HepG2 (cell line): ENCODE results near the gene TMEM141. TPM values are rescaled to one million over a fixed set of nuclear protein-coding genes. Genes with fewer than 3 reads are reported as not detected.
A peak's percentile ranks its signal among the peaks of the same experiment; 100 is the strongest.

Experiments used
- AGO2 ChIP-seq: fragments of 200-400 bp; formaldehyde crosslinking; optimal IDR thresholded peaks from 2 replicates; pipeline ENCODE3; 2017; ENCODE audit warnings: mild to moderate bottlenecking, low read depth, low read length, moderate library complexity
- AKAP8 ChIP-seq: sonication (generic); formaldehyde crosslinking; IDR thresholded peaks from 2 replicates; pipeline ENCODE4 v1.5.1; 2020; ENCODE audit warnings: mild to moderate bottlenecking, missing genetic modification reagents
- ATF5 ChIP-seq: sonication (generic); formaldehyde crosslinking; IDR thresholded peaks from 2 replicates; pipeline ENCODE4 v1.4.0; 2020; ENCODE audit warnings: mild to moderate bottlenecking, low read depth, missing genetic modification reagents
- ATF7-NPFF ChIP-seq: sonication (generic); formaldehyde crosslinking; IDR thresholded peaks from 2 replicates; pipeline ENCODE4 v1.8.1; 2023; ENCODE audit warnings: mild to moderate bottlenecking, low read depth, missing genetic modification reagents, moderate library complexity
- CENPX ChIP-seq: sonication (generic); formaldehyde crosslinking; IDR thresholded peaks from 2 replicates; pipeline ENCODE4 v1.9.0; 2021; ENCODE audit warnings: mild to moderate bottlenecking, missing genetic modification reagents, moderate library complexity
- IRX3 ChIP-seq: sonication (generic); formaldehyde crosslinking; IDR thresholded peaks from 2 replicates; pipeline ENCODE4 v1.8.1; 2023; ENCODE audit warnings: mild to moderate bottlenecking, low read depth, missing genetic modification reagents, borderline replicate concordance
- ISL2 ChIP-seq: sonication (generic); formaldehyde crosslinking; IDR thresholded peaks from 2 replicates; pipeline ENCODE4 v1.5.0; 2020; ENCODE audit warnings: missing genetic modification reagents
- KLF11 ChIP-seq: IDR thresholded peaks from 2 replicates; pipeline ENCODE4 v1.6.1; 2016; ENCODE audit warnings: missing compliant biosample characterization
- NFE2 ChIP-seq: sonication (generic); formaldehyde crosslinking; IDR thresholded peaks from 2 replicates; pipeline ENCODE4 v1.4.0; 2020; ENCODE audit warnings: missing genetic modification reagents
- POGZ ChIP-seq: sonication (generic); formaldehyde crosslinking; IDR thresholded peaks from 2 replicates; pipeline ENCODE4 v1.4.0; 2020; ENCODE audit warnings: mild to moderate bottlenecking, missing genetic modification reagents
- SOX13 ChIP-seq, 3 experiments: fragments of 450-650 bp in 1 of 3; sonication (generic) in 1 of 3; formaldehyde crosslinking in 1 of 3; IDR thresholded peaks in 2 of 3; conservative IDR thresholded peaks in 1 of 3; 2 replicates each; pipeline versions ENCODE4 v1.5.0 to v1.6.1; 2016 to 2020; ENCODE audit warnings: antibody characterized with exemption in 1 of 3, mild to moderate bottlenecking in 1 of 3, missing compliant biosample characterization in 1 of 3, missing genetic modification reagents in 1 of 3, moderate library complexity in 1 of 3
- TBL1XR1 ChIP-seq: fragments of 150-350 bp; IDR thresholded peaks from 2 replicates; pipeline ENCODE4 v1.6.1; 2014; ENCODE audit warnings: borderline replicate concordance, low read length; ENCODE audit not compliant: partially characterized antibody
- ZMYM2 ChIP-seq: sonication (generic); formaldehyde crosslinking; IDR thresholded peaks from 2 replicates; pipeline ENCODE4 v1.8.0; 2022; ENCODE audit warnings: mild to moderate bottlenecking, missing genetic modification reagents
- ZMYM4 ChIP-seq: sonication (generic); formaldehyde crosslinking; IDR thresholded peaks from 2 replicates; pipeline ENCODE4 v1.8.1; 2023; ENCODE audit warnings: mild to moderate bottlenecking, missing genetic modification reagents
- ZNF337 ChIP-seq: sonication (generic); formaldehyde crosslinking; IDR thresholded peaks from 2 replicates; pipeline ENCODE4 v1.5.1; 2020; ENCODE audit warnings: missing genetic modification reagents, low read depth, mild to moderate bottlenecking, borderline replicate concordance
- ZNF501 ChIP-seq: sonication (generic); formaldehyde crosslinking; IDR thresholded peaks from 2 replicates; pipeline ENCODE4 v1.5.1; 2020; ENCODE audit warnings: mild to moderate bottlenecking, moderate library complexity, missing genetic modification reagents
- ZNF550 ChIP-seq: sonication (generic); formaldehyde crosslinking; IDR thresholded peaks from 2 replicates; pipeline ENCODE4 v1.4.0; 2020; ENCODE audit warnings: mild to moderate bottlenecking, missing genetic modification reagents, borderline replicate concordance
- ZNF572 ChIP-seq: sonication (generic); formaldehyde crosslinking; IDR thresholded peaks from 2 replicates; pipeline ENCODE4 v1.5.1; 2020; ENCODE audit warnings: mild to moderate bottlenecking, missing genetic modification reagents
- ZNF674 ChIP-seq: sonication (generic); formaldehyde crosslinking; IDR thresholded peaks from 2 replicates; pipeline ENCODE4 v1.5.0; 2020; ENCODE audit warnings: low read depth, mild to moderate bottlenecking, missing genetic modification reagents
- ZNF713 ChIP-seq: sonication (generic); formaldehyde crosslinking; IDR thresholded peaks from 2 replicates; pipeline ENCODE4 v1.4.0; 2020; ENCODE audit warnings: mild to moderate bottlenecking, missing genetic modification reagents
- ZNF75D ChIP-seq: sonication (generic); formaldehyde crosslinking; IDR thresholded peaks from 2 replicates; pipeline ENCODE4 v1.8.1; 2023; ENCODE audit warnings: missing genetic modification reagents, mild to moderate bottlenecking, borderline replicate concordance
- ZNF788 ChIP-seq: sonication (generic); formaldehyde crosslinking; IDR thresholded peaks from 2 replicates; pipeline ENCODE4 v1.5.0; 2020; ENCODE audit warnings: mild to moderate bottlenecking, missing genetic modification reagents, borderline replicate concordance
- polyA plus RNA-seq, 8 experiments: library from polyadenylated mRNA; depleted of rRNA in 3 of 8; stranded (reverse) in 7 of 8; unstranded in 1 of 8; fragments of >200 nt; fragmentation: Illumina TruSeq in 4 of 8; extraction: Trizol in 4 of 8; gene quantifications; 2 replicates each; pipeline versions ENCODE4 v1.2.1 to v1.2.3, GENCODE V29; 2011 to 2016; ENCODE audit warnings: low read depth in 4 of 8, missing spikeins in 1 of 8, mixed read lengths in 1 of 8; ENCODE audit not compliant: insufficient read depth in 1 of 8
- total RNA-seq, 5 experiments: library from RNA; depleted of rRNA; stranded (reverse); fragments of >200 nt; fragmentation: Illumina TruSeq; extraction: Trizol; gene quantifications; 2 replicates each; pipeline ENCODE4 v1.2.3, GENCODE V29; 2016; ENCODE audit warnings: low read depth in 1 of 5
- TF ChIP-seq, protein P1 (sequence below): sonication (generic); formaldehyde crosslinking; IDR thresholded peaks from 2 replicates; pipeline ENCODE4 v1.4.0; 2020; ENCODE audit warnings: mild to moderate bottlenecking, missing genetic modification reagents
- TF ChIP-seq, protein P2 (sequence below): IDR thresholded peaks from 2 replicates; pipeline ENCODE4 v1.6.1; 2016; ENCODE audit warnings: missing compliant biosample characterization, missing genetic modification reagents, borderline replicate concordance

Gene TMEM141
- total and polyA plus RNA-seq, 2 of the 13 experiments (the other 11 are each of a cell fraction or from before 2014, with no cell fraction given): 81.0 to 202 TPM

DNA sequence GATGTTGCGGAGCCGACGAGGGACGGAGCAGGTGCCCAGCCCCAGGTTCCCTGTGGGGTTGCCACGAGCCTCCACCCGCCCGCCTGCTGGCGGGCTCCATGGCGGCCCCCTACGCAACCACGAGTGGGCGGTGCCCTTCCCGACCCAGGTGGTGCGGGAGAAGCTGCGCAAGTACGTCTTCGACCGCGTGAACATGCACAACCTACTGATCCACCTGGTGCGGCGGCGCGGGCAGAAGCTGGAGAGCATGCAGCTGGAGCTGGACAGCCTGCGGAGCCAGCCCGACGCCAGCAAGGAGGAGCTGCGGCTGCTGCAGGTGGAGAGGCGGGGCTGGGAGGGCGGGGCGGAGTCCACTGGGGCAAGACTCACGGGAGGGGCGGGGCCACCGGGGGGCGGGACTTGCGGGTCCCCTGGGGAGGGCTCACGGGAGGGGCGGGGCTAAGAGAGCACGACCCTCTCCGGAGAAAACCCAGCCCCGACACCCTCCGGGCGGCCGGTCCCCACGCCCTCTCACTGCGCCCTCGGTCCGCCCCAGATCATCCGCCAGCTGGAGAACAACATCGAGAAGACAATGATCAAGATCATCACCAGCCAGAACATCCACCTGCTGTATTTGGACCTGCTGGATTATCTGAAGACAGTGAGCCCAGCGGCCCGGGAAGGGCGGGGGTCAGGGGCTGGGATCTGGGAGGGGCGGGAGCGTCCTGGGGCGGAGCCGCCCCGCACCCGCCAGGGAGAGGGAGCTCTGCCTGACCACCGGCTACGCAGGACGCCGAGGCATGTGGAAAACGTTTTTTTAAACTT lies 8.9 kb downstream of the TMEM141 start (continued):
- TF ChIP-seq, protein P1, sequence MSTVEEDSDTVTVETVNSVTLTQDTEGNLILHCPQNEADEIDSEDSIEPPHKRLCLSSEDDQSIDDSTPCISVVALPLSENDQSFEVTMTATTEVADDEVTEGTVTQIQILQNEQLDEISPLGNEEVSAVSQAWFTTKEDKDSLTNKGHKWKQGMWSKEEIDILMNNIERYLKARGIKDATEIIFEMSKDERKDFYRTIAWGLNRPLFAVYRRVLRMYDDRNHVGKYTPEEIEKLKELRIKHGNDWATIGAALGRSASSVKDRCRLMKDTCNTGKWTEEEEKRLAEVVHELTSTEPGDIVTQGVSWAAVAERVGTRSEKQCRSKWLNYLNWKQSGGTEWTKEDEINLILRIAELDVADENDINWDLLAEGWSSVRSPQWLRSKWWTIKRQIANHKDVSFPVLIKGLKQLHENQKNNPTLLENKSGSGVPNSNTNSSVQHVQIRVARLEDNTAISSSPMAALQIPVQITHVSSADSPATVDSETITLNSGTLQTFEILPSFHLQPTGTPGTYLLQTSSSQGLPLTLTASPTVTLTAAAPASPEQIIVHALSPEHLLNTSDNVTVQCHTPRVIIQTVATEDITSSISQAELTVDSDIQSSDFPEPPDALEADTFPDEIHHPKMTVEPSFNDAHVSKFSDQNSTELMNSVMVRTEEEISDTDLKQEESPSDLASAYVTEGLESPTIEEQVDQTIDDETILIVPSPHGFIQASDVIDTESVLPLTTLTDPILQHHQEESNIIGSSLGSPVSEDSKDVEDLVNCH (CRISPR knock-in tag): no peak
- TF ChIP-seq CENPX (CRISPR knock-in tag): no peak
- TF ChIP-seq SOX13 (IDR thresholded peaks at IDR 0.05): no peak
- TF ChIP-seq SOX13 (CRISPR knock-in tag; conservative IDR thresholded peaks at IDR 0.05 in 1 of 2, IDR thresholded peaks at IDR 0.05 in 1 of 2): peak in 1 of 2 experiments; percentile 29; a peak in 2 of 4 replicates
- 0 out of 2 replicates have a peak, but pooled peaks have one; percentile 2 for TF ChIP-seq ISL2
- TF ChIP-seq ZNF501 (CRISPR knock-in tag): no peak
- TF ChIP-seq ZNF788 (CRISPR knock-in tag): no peak
- TF ChIP-seq ZNF713 (CRISPR knock-in tag): no peak
- TF ChIP-seq TBL1XR1: no peak
- no peak for TF ChIP-seq KLF11 (CRISPR knock-in tag)
- peak; percentile 78 for TF ChIP-seq AGO2
- TF ChIP-seq NFE2 (CRISPR knock-in tag): no peak
- TF ChIP-seq AKAP8: no peak
- no peak for TF ChIP-seq ZNF337
- TF ChIP-seq ZNF572 (CRISPR knock-in tag): no peak
- no peak; the same call in 1 of the 2 replicates for TF ChIP-seq ATF7-NPFF
- TF ChIP-seq IRX3 (CRISPR knock-in tag): no peak
- TF ChIP-seq ZMYM4 (CRISPR knock-in tag): peak; percentile 4; the same call in 1 of the 2 replicates
- TF ChIP-seq, protein P2, sequence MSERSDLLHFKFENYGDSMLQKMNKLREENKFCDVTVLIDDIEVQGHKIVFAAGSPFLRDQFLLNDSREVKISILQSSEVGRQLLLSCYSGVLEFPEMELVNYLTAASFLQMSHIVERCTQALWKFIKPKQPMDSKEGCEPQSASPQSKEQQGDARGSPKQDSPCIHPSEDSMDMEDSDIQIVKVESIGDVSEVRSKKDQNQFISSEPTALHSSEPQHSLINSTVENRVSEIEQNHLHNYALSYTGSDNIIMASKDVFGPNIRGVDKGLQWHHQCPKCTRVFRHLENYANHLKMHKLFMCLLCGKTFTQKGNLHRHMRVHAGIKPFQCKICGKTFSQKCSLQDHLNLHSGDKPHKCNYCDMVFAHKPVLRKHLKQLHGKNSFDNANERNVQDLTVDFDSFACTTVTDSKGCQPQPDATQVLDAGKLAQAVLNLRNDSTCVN (CRISPR knock-in tag): peak; percentile 16; the same call in 1 of the 2 replicates
- no peak for TF ChIP-seq ATF5 (CRISPR knock-in tag)
- TF ChIP-seq ZNF674 (CRISPR knock-in tag): 0 out of 2 replicates have a peak, but pooled peaks have one; percentile 31
- TF ChIP-seq ZNF75D (CRISPR knock-in tag): no peak
- no peak for TF ChIP-seq ZMYM2
- TF ChIP-seq ZNF550 (CRISPR knock-in tag): no peak
- TF ChIP-seq POGZ (CRISPR knock-in tag): no peak
